GM12864 (cell line): ENCODE results near the gene ROR1.

Source experiments
- DNase-seq: peaks from one replicate; pipeline ENCODE4 v3.0.0-alpha.2; 2011; ENCODE audit warnings: low read depth
- H3K4me3 ChIP-seq: 2 replicates; pipeline ENCODE4 v1.5.1; 2011; ENCODE audit warnings: mild to moderate bottlenecking, low read depth, low read length, control low read depth
- TF ChIP-seq, protein P1 (sequence below): IDR thresholded peaks from 2 replicates; pipeline ENCODE4 v1.5.1; 2011; ENCODE audit warnings: low read depth, mild to moderate bottlenecking, moderate library complexity, low read length, control low read depth, inconsistent platforms; ENCODE audit errors: missing control alignments

Gene ROR1

DNA sequence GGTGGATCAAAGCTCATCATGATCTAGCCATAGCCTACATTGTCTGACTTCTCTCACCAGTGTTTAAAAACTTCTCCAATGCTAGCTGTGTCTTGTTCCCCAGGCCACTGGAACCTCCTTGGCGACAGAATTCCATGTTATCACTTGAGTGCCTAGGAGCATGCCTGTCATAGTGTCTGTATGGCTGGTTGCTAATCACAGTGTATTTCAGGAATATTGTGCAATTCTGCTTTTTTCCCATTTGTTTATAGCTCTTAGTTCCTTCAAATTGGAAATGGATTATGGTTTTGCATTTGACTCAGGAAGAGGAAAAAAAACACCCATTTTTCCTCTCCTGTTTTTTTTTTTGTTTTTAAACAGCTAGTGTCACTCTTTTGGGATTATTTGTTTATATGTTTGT, 25.5 kb downstream of the ROR1 start:
- TF ChIP-seq, protein P1, sequence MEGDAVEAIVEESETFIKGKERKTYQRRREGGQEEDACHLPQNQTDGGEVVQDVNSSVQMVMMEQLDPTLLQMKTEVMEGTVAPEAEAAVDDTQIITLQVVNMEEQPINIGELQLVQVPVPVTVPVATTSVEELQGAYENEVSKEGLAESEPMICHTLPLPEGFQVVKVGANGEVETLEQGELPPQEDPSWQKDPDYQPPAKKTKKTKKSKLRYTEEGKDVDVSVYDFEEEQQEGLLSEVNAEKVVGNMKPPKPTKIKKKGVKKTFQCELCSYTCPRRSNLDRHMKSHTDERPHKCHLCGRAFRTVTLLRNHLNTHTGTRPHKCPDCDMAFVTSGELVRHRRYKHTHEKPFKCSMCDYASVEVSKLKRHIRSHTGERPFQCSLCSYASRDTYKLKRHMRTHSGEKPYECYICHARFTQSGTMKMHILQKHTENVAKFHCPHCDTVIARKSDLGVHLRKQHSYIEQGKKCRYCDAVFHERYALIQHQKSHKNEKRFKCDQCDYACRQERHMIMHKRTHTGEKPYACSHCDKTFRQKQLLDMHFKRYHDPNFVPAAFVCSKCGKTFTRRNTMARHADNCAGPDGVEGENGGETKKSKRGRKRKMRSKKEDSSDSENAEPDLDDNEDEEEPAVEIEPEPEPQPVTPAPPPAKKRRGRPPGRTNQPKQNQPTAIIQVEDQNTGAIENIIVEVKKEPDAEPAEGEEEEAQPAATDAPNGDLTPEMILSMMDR: no peak
- no peak overlapping the region for H3K4me3 ChIP-seq
- no peak for DNase-seq

DNA sequence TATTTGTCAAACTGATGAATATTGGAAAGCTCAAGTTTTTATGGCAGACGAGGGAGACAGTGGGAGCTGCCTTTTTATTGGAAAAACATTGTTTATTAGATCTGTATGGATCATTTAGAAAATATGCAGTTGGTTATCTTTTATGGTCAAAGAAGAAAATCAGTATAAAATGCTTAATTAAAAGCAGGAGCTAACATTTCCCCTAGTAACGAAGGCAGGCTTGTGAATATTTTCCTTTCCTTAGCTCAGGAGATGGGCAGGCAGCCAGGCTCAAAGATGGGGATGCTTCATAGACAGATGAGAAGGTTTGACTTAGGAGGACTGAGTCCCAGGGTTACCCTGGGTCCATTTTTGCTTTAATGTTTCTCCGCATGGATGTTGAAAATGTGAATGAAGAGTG, 26.0 kb downstream of the ROR1 start:
- DNase-seq: no peak
- TF ChIP-seq, protein P1: no peak
- no peak overlapping the region for H3K4me3 ChIP-seq

DNA sequence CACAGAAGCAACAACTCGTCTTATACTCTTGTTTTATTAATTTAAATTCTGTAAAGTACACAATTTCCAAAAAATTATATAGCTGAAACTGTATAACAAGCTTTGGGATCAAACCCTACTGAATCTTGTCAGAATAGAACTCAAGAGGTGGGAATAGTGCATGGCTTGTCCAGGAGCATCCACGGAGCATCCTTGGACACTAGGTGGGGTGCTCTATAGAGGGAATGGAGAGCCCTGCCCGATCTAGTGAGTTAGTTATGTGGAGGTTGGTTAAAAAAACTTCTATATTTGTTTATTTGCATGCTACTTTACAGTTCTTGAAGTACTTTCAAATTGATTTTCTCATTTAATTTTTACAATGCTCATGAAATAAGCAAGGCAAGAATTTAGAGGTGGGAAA, 28.3 kb downstream of the ROR1 start:
- no peak overlapping the region for H3K4me3 ChIP-seq
- no peak for DNase-seq
- TF ChIP-seq, protein P1: no peak

DNA sequence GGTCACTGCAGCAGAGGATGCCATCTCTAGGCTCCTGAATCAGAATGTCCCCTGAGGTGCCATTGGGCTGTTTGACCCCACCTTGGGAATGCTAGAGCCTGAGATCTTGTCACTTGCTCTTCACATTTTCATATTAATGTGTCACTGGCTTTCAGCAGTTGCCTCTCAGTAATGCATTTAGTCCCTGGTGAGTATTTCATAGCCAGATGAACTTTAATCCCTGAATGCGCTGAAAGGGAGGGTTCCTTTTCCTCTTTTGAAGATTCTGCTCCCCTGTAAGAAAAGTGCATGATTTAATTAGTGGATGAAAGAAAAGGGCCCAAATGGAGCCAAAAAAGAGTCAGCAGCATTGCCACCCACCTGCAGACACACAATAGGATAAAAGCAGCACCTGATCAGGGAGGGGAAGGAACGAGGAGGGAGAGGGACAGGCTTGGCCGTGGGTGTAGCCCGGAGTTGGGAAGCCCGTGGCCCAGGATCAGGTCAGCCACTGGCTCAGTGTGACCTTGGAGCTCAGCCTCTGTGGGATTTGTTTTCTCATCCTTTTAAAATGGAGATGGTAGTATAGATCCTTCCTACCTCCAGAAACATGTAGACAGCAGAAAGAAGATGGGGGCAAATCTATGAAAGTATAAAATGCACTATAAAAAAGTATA, 31.1 kb downstream of the ROR1 start:
- H3K4me3 ChIP-seq: no peak overlapping the region
- no peak for DNase-seq
- TF ChIP-seq, protein P1: no peak

DNA sequence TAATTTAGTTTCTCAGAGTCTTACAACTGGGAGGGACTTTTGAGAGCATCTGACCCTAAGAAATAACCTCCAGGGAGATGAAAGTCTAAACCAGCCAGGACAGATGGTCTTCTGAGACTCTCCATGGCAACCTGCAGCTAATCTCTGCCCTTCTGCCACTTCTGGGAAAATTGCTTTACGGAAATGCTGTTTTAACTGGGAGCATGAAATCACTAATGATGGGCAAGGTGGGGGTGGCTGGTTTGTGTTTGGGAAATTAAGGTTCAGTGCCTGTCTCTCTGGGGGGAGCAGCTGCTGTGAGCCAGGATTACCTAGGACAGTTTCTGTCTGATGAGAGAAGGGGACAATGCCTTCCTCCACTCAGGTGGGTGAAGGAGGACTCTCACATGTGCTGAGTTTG, 33.2 kb downstream of the ROR1 start:
- no peak overlapping the region for H3K4me3 ChIP-seq
- TF ChIP-seq, protein P1: no peak
- no peak for DNase-seq

DNA sequence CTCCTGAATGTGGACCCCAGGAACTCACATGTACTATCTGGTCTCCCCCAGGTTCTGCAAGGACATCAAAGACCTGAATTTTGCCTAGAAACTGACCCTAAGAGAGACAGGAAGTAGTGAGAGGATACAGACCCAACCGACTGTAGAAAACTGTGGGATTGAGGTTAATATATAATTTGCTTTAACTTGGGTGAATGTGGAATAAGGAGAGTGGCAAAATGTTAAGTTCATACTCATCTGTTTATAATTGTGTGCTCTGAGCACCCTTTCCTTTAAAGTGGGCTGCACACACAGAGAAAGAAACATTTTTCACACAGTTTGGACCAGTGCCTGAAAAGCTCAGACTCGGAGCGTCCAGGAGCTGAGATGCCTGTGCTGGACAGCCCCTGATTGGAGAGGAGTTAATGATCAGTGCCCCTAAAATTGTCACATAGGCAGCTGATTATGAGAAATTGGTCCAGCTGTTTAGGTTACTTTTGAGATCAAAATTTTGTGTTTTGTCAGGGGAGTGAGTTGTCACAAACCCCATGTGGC, 37.2 kb downstream of the ROR1 start:
- DNase-seq: no peak
- H3K4me3 ChIP-seq: no peak overlapping the region
- TF ChIP-seq, protein P1: no peak
